Astrocyte (in vitro differentiated cells and primary cell): ENCODE results near the gene GPRC6A.

Experiments
- CTCF ChIP-seq: IDR thresholded peaks from 2 replicates; pipeline ENCODE4 v1.5.1; 2011; ENCODE audit warnings: low read depth, mild to moderate bottlenecking, inconsistent platforms, low read length, moderate library complexity; ENCODE audit not compliant: insufficient read depth
- EZH2 ChIP-seq: IDR thresholded peaks from 2 replicates; pipeline ENCODE4 v1.6.1; 2012; ENCODE audit warnings: mild to moderate bottlenecking, low read length, inconsistent platforms; ENCODE audit not compliant: insufficient read depth

- TF ChIP-seq CTCF, result no peak
- TF ChIP-seq EZH2, result peak; percentile 70
Observed at GRCh38 chr6:116876635-116877611, 48.0 kb upstream of the GPRC6A start, which contains the start of gene RFX6.
